Fibroblast of gingiva (primary cell): ENCODE measurements around the gene FAM3D.

Experiments
- DNase-seq: peaks from one replicate; pipeline ENCODE4 v3.0.0-alpha.2; 2011; ENCODE audit warnings: low read depth

FAM3D gene

GRCh38 chr3:58654466-58654865, 12.1 kb downstream of the FAM3D start:
- no peak for DNase-seq

- DNase-seq: no peak
Measured at GRCh38 chr3:58652624-58653023, 13.9 kb downstream of the FAM3D start.

GRCh38 chr3:58651276-58651675, 15.3 kb downstream of the FAM3D start:
- DNase-seq: no peak

GRCh38 chr3:58647381-58648141, 19.0 kb downstream of the FAM3D start:
- peak; percentile 27 for DNase-seq

- DNase-seq: peak; percentile 57
Measured at GRCh38 chr3:58646503-58646902, 20.1 kb downstream of the FAM3D start.

- no peak for DNase-seq
Measured at GRCh38 chr3:58645726-58646125, 20.8 kb downstream of the FAM3D start.

- DNase-seq: no peak
Measured at GRCh38 chr3:58642846-58643245, 23.7 kb downstream of the FAM3D start.

- peak; percentile 65 for DNase-seq
Measured at GRCh38 chr3:58640700-58641372, 25.7 kb downstream of the FAM3D start.

- no peak for DNase-seq
Measured at GRCh38 chr3:58639842-58640241, 26.7 kb downstream of the FAM3D start.

- DNase-seq: no peak
Measured at GRCh38 chr3:58639001-58639400, 27.6 kb downstream of the FAM3D start.

- no peak for DNase-seq
Measured at GRCh38 chr3:58638591-58638990, 28.0 kb downstream of the FAM3D start.

- DNase-seq: no peak
Measured at GRCh38 chr3:58637509-58637908, 29.1 kb downstream of the FAM3D start.

- DNase-seq: no peak
Measured at GRCh38 chr3:58635371-58636285, 30.9 kb downstream of the FAM3D start.

GRCh38 chr3:58633157-58633865, 33.3 kb downstream of the FAM3D start:
- no peak for DNase-seq

GRCh38 chr3:58631742-58632141, 34.8 kb downstream of the FAM3D start:
- DNase-seq: no peak

GRCh38 chr3:58630710-58631092, 35.9 kb downstream of the FAM3D start:
- no peak for DNase-seq

GRCh38 chr3:58630076-58630709, 36.4 kb downstream of the FAM3D start:
- peak; percentile 71 for DNase-seq

GRCh38 chr3:58629629-58630028, 36.9 kb downstream of the FAM3D start:
- no peak for DNase-seq

GRCh38 chr3:58628823-58629562, 37.6 kb downstream of the FAM3D start:
- DNase-seq: peak; percentile 99

- DNase-seq: no peak
Measured at GRCh38 chr3:58627941-58628340, 38.6 kb downstream of the FAM3D start.

- DNase-seq: peak; percentile 76
Measured at GRCh38 chr3:58627570-58627885, 39.0 kb downstream of the FAM3D start.
